Caco-2 (cell line): ENCODE data around the gene TMEM236. TPM values are rescaled to one million over a fixed set of nuclear protein-coding genes. Genes with fewer than 3 reads are reported as not detected.

Source experiments
- BruUV-seq: library from RNA; stranded (reverse); fragments of 400-500 nt; replicated peaks from 2 replicates; lab custom pipeline; 2021; lab: Mats Ljungman, UMichigan
- CTCF ChIA-PET: fragments of 300-600 bp; sonication (Branson Sonifier 250); formaldehyde crosslinking; loops from one replicate; lab custom pipeline; 2022; ENCODE audit warnings: antibody characterized with exemption; lab: Charles Lee
- POLR2A ChIA-PET: fragments of 300-600 bp; sonication (Branson Sonifier 250); formaldehyde crosslinking; loops from one replicate; lab custom pipeline; 2022; ENCODE audit warnings: antibody characterized with exemption; lab: Charles Lee
- DNase-seq, 2 experiments: peaks; one replicate each; pipeline versions ENCODE4 v3.0.0 to v3.0.0-alpha.2; 2020 to 2022
- H3K27me3 ChIP-seq: replicated peaks from 2 replicates; pipeline ENCODE4 v1.6.0; 2011; ENCODE audit warnings: low read length; ENCODE audit not compliant: control insufficient read depth, insufficient read depth
- H3K36me3 ChIP-seq: 2 replicates; pipeline ENCODE4 v1.5.1; 2011; ENCODE audit warnings: low read length; ENCODE audit not compliant: control insufficient read depth, insufficient read depth
- H3K4me1 ChIP-seq: fragments of 250-450 bp; sonication (Bioruptor Pico); 2 replicates; pipeline ENCODE4 v1.5.1; 2020; ENCODE audit warnings: mild to moderate bottlenecking
- H3K4me3 ChIP-seq: 2 replicates; pipeline ENCODE4 v1.5.1; 2011; ENCODE audit warnings: low read depth, mild to moderate bottlenecking, control low read depth, low read length
- H3K9me3 ChIP-seq: fragments of 250-450 bp; sonication (Bioruptor Pico); 2 replicates; pipeline ENCODE4 v1.5.1; 2020; ENCODE audit warnings: mild to moderate bottlenecking, moderate library complexity
- H3K27ac Mint-ChIP-seq: one replicate; pipeline ENCODE4 v1.8.0; 2022; ENCODE audit warnings: mixed read lengths; ENCODE audit not compliant: unreplicated experiment
- H3K27me3 Mint-ChIP-seq: one replicate; pipeline ENCODE4 v1.8.0; 2022; ENCODE audit warnings: mixed read lengths; ENCODE audit not compliant: insufficient read depth, unreplicated experiment
- H3K36me3 Mint-ChIP-seq: one replicate; pipeline ENCODE4 v1.8.0; 2022; ENCODE audit warnings: mild to moderate bottlenecking, mixed read lengths; ENCODE audit not compliant: insufficient read depth, unreplicated experiment
- H3K4me1 Mint-ChIP-seq: one replicate; pipeline ENCODE4 v1.8.0; 2022; ENCODE audit warnings: low read depth, mixed read lengths; ENCODE audit not compliant: unreplicated experiment
- H3K4me3 Mint-ChIP-seq: one replicate; pipeline ENCODE4 v1.8.0; 2022; ENCODE audit warnings: mild to moderate bottlenecking, moderate library complexity, mixed read lengths; ENCODE audit not compliant: unreplicated experiment
- H3K9me3 Mint-ChIP-seq: one replicate; pipeline ENCODE4 v1.8.0; 2022; ENCODE audit warnings: mixed read lengths; ENCODE audit not compliant: unreplicated experiment
- CTCF ChIP-seq, 2 experiments: fragments of 200-600 bp in 1 of 2; IDR thresholded peaks; 1 replicate in 1 of 2; 2 replicates in 1 of 2; pipeline versions ENCODE4 v1.5.1 to v1.8.0; 2011 to 2022; ENCODE audit warnings: antibody characterized with exemption in 1 of 2, control low read depth in 1 of 2, inconsistent platforms in 1 of 2, low read depth in 1 of 2, low read length in 1 of 2, mild to moderate bottlenecking in 1 of 2, moderate library complexity in 1 of 2; ENCODE audit not compliant: insufficient read depth in 1 of 2, severe bottlenecking in 1 of 2, unreplicated experiment in 1 of 2
- intact Hi-C: fragments of 100-400 bp; cut with micrococcal nuclease; formaldehyde crosslinking; loops from one replicate; pipeline ENCODE4 v1.10.0; 2022; ENCODE audit not compliant: unreplicated experiment
- total RNA-seq: library from RNA; stranded (reverse); gene quantifications from 2 replicates; pipeline ENCODE4 v1.2.3, GENCODE V29; 2022

TMEM236 gene
- total RNA-seq, 1 experiment from 2014 or later, result 0.64 TPM

GRCh38 chr10:17801507-17801906 lies 49.5 kb downstream of the TMEM236 start:
- no peaks in the 10 kb centered on the region for H3K9me3 Mint-ChIP-seq
- CTCF ChIA-PET, result interaction anchor here (0.6 to 1.3 kb wide), 4 partner anchors 18 to 921 kb away, joined by 3 read pairs; partner anchors contain the start of gene STAM
- intact Hi-C loops, result no loop called here

GRCh38 chr10:17802350-17802749 lies 50.3 kb downstream of the TMEM236 start:
- ChIA-PET CTCF (no interaction called here), POLR2A (no interaction called here)
- no peak overlapping the region for H3K4me3 ChIP-seq
- intact Hi-C loops, result no loop called here
- no peaks in the 10 kb centered on the region for H3K4me1 ChIP-seq
- no peak overlapping the region for H3K27ac Mint-ChIP-seq
- no peaks in the 10 kb centered on the region for H3K27me3 ChIP-seq
- TF ChIP-seq CTCF (IDR thresholded peaks at IDR 0.05; ENCODE audit: insufficient read depth in 1 of 2, low read depth in 1 of 2, low read length in 1 of 2, severe bottlenecking in 1 of 2, unreplicated experiment in 1 of 2), result no peak
- no peaks in the 10 kb centered on the region for H3K9me3 ChIP-seq
- H3K27me3 Mint-ChIP-seq, result no peaks in the 10 kb centered on the region
- no peaks in the 10 kb centered on the region for H3K9me3 Mint-ChIP-seq
- no peaks in the 10 kb centered on the region for H3K36me3 Mint-ChIP-seq
- no peak for DNase-seq
- no peaks in the 10 kb centered on the region; the same call in 1 of the 2 replicates for H3K36me3 ChIP-seq
- BruUV-seq, result no TSS peak
- no peaks in the 10 kb centered on the region for H3K4me1 Mint-ChIP-seq
- H3K4me3 Mint-ChIP-seq, result no peak overlapping the region

More at GRCh38 chr10:17801507-17801906, 49.5 kb downstream of the TMEM236 start:
- TF ChIP-seq CTCF (IDR thresholded peaks at IDR 0.05; ENCODE audit: insufficient read depth in 1 of 2, low read depth in 1 of 2, low read length in 1 of 2, severe bottlenecking in 1 of 2, unreplicated experiment in 1 of 2), result no peak
- Mint-ChIP-seq H3K27me3 (no peaks in the 10 kb centered on the region), H3K4me3 (no peak overlapping the region), H3K4me1 (no peaks in the 10 kb centered on the region), H3K27ac (no peak overlapping the region), H3K36me3 (no peaks in the 10 kb centered on the region)
- BruUV-seq, result no TSS peak
- no peak overlapping the region for H3K4me3 ChIP-seq
- no peaks in the 10 kb centered on the region; the same call in 1 of the 2 replicates for H3K36me3 ChIP-seq
- H3K9me3 ChIP-seq, result peaks cover 4% of the 10 kb centered on the region
- no peaks in the 10 kb centered on the region for H3K27me3 ChIP-seq
- H3K4me1 ChIP-seq, result no peaks in the 10 kb centered on the region
- POLR2A ChIA-PET, result no interaction called here
- no peak for DNase-seq

GRCh38 chr10:17802976-17803375 lies 51.0 kb downstream of the TMEM236 start:
- no peaks in the 10 kb centered on the region for H3K4me1 ChIP-seq
- H3K4me3 ChIP-seq, result no peak overlapping the region
- H3K36me3 ChIP-seq, result no peaks in the 10 kb centered on the region; the same call in 1 of the 2 replicates
- no peaks in the 10 kb centered on the region for H3K9me3 ChIP-seq
- Mint-ChIP-seq H3K27me3 (no peaks in the 10 kb centered on the region), H3K9me3 (no peaks in the 10 kb centered on the region), H3K4me1 (no peaks in the 10 kb centered on the region), H3K27ac (no peak overlapping the region), H3K36me3 (no peaks in the 10 kb centered on the region), H3K4me3 (no peak overlapping the region)
- BruUV-seq, result no TSS peak
- intact Hi-C loops, result no loop called here
- TF ChIP-seq CTCF (IDR thresholded peaks at IDR 0.05; ENCODE audit: insufficient read depth in 1 of 2, low read depth in 1 of 2, low read length in 1 of 2, severe bottlenecking in 1 of 2, unreplicated experiment in 1 of 2), result no peak
- POLR2A ChIA-PET, result no interaction called here
- CTCF ChIA-PET, result no interaction called here
- DNase-seq, result no peak
- no peaks in the 10 kb centered on the region for H3K27me3 ChIP-seq
